ENCODE data around the gene AKAP8.

The AKAP8 gene

DNA sequence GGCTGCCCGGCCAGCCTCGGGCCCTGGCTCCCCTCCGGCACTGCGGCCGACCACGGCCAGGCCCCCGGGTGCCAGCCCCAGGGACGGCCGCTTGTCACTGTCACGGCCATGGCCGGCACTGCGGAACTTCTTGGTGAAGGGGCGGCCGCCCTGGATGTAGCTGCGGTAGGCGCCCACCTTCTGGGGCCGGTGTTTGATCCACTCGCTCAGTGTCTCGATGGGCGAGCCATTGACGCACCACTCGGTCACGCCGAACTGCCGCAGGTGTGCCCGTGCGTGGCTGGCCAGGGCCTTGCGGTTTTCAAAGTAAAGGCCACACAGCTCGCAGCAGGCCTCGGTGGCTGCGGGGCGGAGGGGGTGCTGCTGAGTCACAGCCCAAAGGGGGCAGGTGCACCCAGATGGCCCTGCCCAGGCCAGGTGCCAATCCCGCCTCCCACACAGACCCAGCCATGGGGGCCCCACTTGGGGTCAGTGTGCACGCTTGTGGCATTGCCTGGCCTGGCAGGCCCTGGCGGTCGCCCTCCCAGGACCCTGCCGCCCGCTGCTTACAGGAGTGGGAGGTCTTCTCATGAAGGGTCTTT, 45.2 kb upstream of the AKAP8 start:
- ChIA-PET POLR2A (no interaction called here), CTCF (no interaction called here)
- TF ChIP-seq, protein P1, sequence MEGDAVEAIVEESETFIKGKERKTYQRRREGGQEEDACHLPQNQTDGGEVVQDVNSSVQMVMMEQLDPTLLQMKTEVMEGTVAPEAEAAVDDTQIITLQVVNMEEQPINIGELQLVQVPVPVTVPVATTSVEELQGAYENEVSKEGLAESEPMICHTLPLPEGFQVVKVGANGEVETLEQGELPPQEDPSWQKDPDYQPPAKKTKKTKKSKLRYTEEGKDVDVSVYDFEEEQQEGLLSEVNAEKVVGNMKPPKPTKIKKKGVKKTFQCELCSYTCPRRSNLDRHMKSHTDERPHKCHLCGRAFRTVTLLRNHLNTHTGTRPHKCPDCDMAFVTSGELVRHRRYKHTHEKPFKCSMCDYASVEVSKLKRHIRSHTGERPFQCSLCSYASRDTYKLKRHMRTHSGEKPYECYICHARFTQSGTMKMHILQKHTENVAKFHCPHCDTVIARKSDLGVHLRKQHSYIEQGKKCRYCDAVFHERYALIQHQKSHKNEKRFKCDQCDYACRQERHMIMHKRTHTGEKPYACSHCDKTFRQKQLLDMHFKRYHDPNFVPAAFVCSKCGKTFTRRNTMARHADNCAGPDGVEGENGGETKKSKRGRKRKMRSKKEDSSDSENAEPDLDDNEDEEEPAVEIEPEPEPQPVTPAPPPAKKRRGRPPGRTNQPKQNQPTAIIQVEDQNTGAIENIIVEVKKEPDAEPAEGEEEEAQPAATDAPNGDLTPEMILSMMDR (IDR thresholded peaks at IDR 0.05; ENCODE audit: control extremely low read depth, extremely low read depth, low read depth, missing control alignments): no peak
- DNase-seq (ENCODE audit: extremely low spot score): no peak

DNA sequence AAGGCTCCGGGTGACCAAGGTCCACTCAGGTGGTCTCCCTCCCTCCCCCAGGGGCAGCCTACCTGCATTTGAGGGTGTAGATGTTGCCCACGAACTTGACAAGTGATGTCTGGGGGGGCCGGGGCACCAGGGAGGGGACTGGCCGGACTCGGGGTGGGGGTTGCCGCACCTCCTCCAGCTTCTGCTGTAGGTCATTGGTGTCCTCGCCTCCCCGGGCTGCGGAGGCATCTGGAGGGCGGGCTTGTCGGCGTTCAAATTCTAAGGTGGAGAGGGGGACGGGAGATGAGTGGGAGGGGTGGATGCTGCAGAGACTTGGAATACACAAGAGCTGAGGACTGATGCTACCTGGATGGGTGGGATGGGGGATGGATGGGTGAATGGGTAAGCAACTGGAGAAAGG, 44.5 kb upstream of the AKAP8 start:
- ChIA-PET POLR2A (no interaction called here), CTCF (no interaction called here)
- TF ChIP-seq, protein P1 (IDR thresholded peaks at IDR 0.05; ENCODE audit: control extremely low read depth, extremely low read depth, low read depth, missing control alignments): no peak
- DNase-seq (ENCODE audit: extremely low spot score): no peak

DNA sequence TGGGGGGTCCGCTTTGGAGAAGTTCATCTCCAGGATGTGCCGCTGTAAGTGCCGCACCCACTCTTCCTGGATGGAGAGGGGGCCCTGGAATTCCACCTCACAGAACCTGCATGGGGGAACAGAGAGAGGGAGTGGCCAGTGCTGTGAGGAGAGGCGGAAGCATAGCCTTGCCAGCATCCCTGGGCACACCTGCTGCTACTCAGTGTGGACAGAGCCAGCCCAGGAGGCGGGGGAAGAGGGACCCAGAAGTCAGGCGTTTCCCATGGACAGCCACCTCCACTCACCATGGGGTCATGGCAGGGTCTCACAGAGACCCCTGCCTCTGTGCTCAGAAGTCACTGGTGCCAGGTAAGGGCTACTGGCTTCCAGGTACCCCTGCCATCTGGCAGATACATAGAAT, 43.5 kb upstream of the AKAP8 start:
- no peak for DNase-seq (ENCODE audit: extremely low spot score)
- TF ChIP-seq, protein P1 (IDR thresholded peaks at IDR 0.05; ENCODE audit: control extremely low read depth, extremely low read depth, low read depth, missing control alignments): no peak
- ChIA-PET POLR2A (no interaction called here), CTCF (no interaction called here)

DNA sequence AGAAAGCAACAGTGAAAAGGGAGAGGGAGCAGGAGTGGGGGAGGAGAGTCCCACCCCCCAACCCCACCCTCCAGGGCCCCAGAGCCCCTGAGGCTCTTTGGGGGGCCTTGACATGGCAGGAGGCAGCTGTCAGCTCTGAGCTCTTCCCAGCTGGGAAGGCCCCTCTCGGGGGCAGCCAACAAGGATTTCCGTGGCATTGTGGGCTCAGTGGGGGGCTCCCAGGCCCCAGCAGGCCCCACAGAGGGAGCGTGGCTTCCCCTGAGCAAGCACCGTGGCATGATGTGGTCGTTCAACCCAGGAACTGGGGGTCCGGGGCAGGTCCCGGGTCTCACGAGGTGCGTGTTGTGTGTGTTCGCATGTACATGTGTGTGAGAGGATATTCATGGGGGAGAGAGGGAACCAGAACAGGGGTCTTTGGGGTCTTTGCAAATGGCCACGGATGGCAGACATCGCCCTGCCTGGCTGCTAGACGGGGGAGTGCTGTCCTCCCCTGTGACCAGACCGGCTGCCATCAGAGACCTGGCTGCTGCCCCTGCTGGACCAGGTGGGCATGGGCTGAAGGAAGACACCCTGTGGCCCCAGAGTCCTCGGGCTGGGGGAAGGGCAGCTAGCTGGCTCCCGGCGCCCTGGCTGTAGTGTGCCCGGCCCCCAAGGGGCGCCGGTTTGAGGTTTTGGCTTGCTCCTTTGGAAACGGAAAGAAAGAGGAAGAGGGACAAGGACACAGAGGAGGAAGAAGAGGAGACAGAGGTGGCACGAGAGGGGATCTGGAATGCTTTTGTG, 42.9 kb upstream of the AKAP8 start:
- ChIA-PET CTCF (interaction anchor here (4.0 kb wide), 2 partner anchors 8 to 132 kb away, joined by 44 to 50 read pairs; no protein-coding TSS in a partner anchor), POLR2A (interaction anchor here (1.2 to 1.3 kb wide), 2 partner anchors 9 to 35 kb away, joined by 3 read pairs; no protein-coding TSS in a partner anchor)
- TF ChIP-seq, protein P1 (IDR thresholded peaks at IDR 0.05; ENCODE audit: control extremely low read depth, extremely low read depth, low read depth, missing control alignments): no peak
- no peak for DNase-seq (ENCODE audit: extremely low spot score)

- CTCF ChIA-PET: interaction anchor here (4.0 kb wide), 2 partner anchors 8 to 132 kb away, joined by 44 to 50 read pairs; no protein-coding TSS in a partner anchor
- DNase-seq (ENCODE audit: extremely low spot score): no peak
- POLR2A ChIA-PET: interaction anchor here (1.2 to 1.3 kb wide), 2 partner anchors 10 to 34 kb away, joined by 3 read pairs; no protein-coding TSS in a partner anchor
- TF ChIP-seq, protein P1 (IDR thresholded peaks at IDR 0.05; ENCODE audit: control extremely low read depth, extremely low read depth, low read depth, missing control alignments): no peak
Observed at GRCh38 chr19:15421721-15422260, 42.2 kb upstream of the AKAP8 start.

DNA sequence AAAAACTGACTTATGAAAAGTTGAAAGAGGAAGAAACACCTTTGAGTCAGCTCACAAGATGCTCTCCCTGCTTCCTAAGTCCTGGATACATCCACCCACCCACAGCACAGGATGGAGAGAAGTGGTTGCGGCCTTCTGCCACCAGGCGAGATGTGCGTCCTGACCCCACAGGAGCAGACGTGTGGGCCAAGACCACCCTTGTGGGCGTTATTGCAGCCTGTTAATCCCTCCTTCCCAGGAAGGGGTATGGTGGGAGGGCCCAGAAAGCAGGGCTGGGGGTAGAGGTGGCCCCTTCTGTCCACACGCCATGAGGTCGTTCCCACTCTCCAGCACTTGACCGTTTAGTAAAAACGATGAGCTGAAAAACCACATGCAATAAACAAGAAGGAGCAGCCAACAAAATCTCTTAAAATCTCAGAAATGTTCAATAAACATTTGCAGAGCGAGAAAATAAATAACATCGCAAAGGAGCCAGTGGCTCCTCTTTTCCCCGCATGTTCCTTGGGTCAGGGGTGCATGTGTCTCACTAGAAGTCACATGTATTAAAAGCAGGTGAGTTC, 41.6 kb upstream of the AKAP8 start:
- ChIA-PET POLR2A (interaction anchor here (1.3 kb wide), 1 partner anchor 34 kb away, joined by 3 read pairs; no protein-coding TSS in a partner anchor), CTCF (interaction anchor here (0.9 to 4.0 kb wide), 3 partner anchors 9 to 205 kb away, joined by 3 to 50 read pairs (median 44); no protein-coding TSS in a partner anchor)
- TF ChIP-seq, protein P1 (IDR thresholded peaks at IDR 0.05; ENCODE audit: control extremely low read depth, extremely low read depth, low read depth, missing control alignments): no peak
- no peak for DNase-seq (ENCODE audit: extremely low spot score)
